ENCODE results near the gene SORCS2.

Gene SORCS2

GRCh38 chr4:7533267-7533666, 340.9 kb downstream of the SORCS2 start:
- no peak overlapping the region for H3K4me3 ChIP-seq (ENCODE audit: low read depth in 1 of 2, low read length in 2 of 2)
- H3K9ac ChIP-seq (ENCODE audit: low read depth, low read length): no peak overlapping the region
- no peak for TF ChIP-seq EZH2 (IDR thresholded peaks at IDR 0.05; ENCODE audit: borderline replicate concordance, low read depth, low read length, severe bottlenecking)
- TF ChIP-seq CTCF (IDR thresholded peaks at IDR 0.05; ENCODE audit: borderline replicate concordance, extremely low read depth, low read length, poor library complexity, severe bottlenecking): no peak
- H3K9me3 ChIP-seq (ENCODE audit: insufficient read depth, low read length, severe bottlenecking): no peaks in the 10 kb centered on the region
- ATAC-seq (ENCODE audit: insufficient read depth, low read depth): no peak
- H4K20me1 ChIP-seq (ENCODE audit: insufficient read depth, low read length): no peaks in the 10 kb centered on the region; the same call in 1 of the 2 replicates
- no peak for DNase-seq
- H3K4me2 ChIP-seq (ENCODE audit: insufficient read depth, low read length): no peak overlapping the region
- no peak overlapping the region for H3K27ac ChIP-seq (ENCODE audit: low read length)
- H3K4me1 ChIP-seq (ENCODE audit: insufficient read depth, low read length): no peaks in the 10 kb centered on the region
- H3K79me2 ChIP-seq (ENCODE audit: insufficient read depth, low read length): no peaks in the 10 kb centered on the region
- H3K27me3 ChIP-seq (ENCODE audit: insufficient read depth, low read length, poor library complexity): peaks cover 8% of the 10 kb centered on the region
- H2AFZ ChIP-seq (ENCODE audit: low read depth, low read length): no peak overlapping the region
- H3K36me3 ChIP-seq (ENCODE audit: insufficient read depth, low read length): no peaks in the 10 kb centered on the region

GRCh38 chr4:7535094-7535493, 342.8 kb downstream of the SORCS2 start:
- Histone ChIP-seq H3K27ac (ENCODE audit: low read length) (no peak overlapping the region), H3K9me3 (ENCODE audit: insufficient read depth, low read length, severe bottlenecking) (peaks cover 2% of the 10 kb centered on the region), H3K9ac (ENCODE audit: low read depth, low read length) (no peak overlapping the region), H3K4me1 (ENCODE audit: insufficient read depth, low read length) (no peaks in the 10 kb centered on the region), H3K4me3 (ENCODE audit: low read depth in 1 of 2, low read length in 2 of 2) (no peak overlapping the region), H3K79me2 (ENCODE audit: insufficient read depth, low read length) (no peaks in the 10 kb centered on the region), H3K27me3 (ENCODE audit: insufficient read depth, low read length, poor library complexity) (peaks cover 8% of the 10 kb centered on the region), H4K20me1 (ENCODE audit: insufficient read depth, low read length) (no peaks in the 10 kb centered on the region; the same call in 1 of the 2 replicates), H3K36me3 (ENCODE audit: insufficient read depth, low read length) (no peaks in the 10 kb centered on the region), H2AFZ (ENCODE audit: low read depth, low read length) (no peak overlapping the region), H3K4me2 (ENCODE audit: insufficient read depth, low read length) (no peak overlapping the region)
- TF ChIP-seq EZH2 (IDR thresholded peaks at IDR 0.05; ENCODE audit: borderline replicate concordance, low read depth, low read length, severe bottlenecking) (no peak), CTCF (IDR thresholded peaks at IDR 0.05; ENCODE audit: borderline replicate concordance, extremely low read depth, low read length, poor library complexity, severe bottlenecking) (no peak)
- no peak for ATAC-seq (ENCODE audit: insufficient read depth, low read depth)
- DNase-seq: no peak

- TF ChIP-seq CTCF (IDR thresholded peaks at IDR 0.05; ENCODE audit: borderline replicate concordance, extremely low read depth, low read length, poor library complexity, severe bottlenecking) (no peak), EZH2 (IDR thresholded peaks at IDR 0.05; ENCODE audit: borderline replicate concordance, low read depth, low read length, severe bottlenecking) (no peak)
- no peak overlapping the region for H3K9ac ChIP-seq (ENCODE audit: low read depth, low read length)
- no peak overlapping the region for H3K4me2 ChIP-seq (ENCODE audit: insufficient read depth, low read length)
- H3K27me3 ChIP-seq (ENCODE audit: insufficient read depth, low read length, poor library complexity): peaks cover 7% of the 10 kb centered on the region
- H3K36me3 ChIP-seq (ENCODE audit: insufficient read depth, low read length): no peaks in the 10 kb centered on the region
- no peak overlapping the region for H3K4me3 ChIP-seq (ENCODE audit: low read depth in 1 of 2, low read length in 2 of 2)
- no peaks in the 10 kb centered on the region for H3K79me2 ChIP-seq (ENCODE audit: insufficient read depth, low read length)
- H3K9me3 ChIP-seq (ENCODE audit: insufficient read depth, low read length, severe bottlenecking): peaks cover 2% of the 10 kb centered on the region
- no peak overlapping the region for H2AFZ ChIP-seq (ENCODE audit: low read depth, low read length)
- H4K20me1 ChIP-seq (ENCODE audit: insufficient read depth, low read length): no peaks in the 10 kb centered on the region; the same call in 1 of the 2 replicates
- H3K4me1 ChIP-seq (ENCODE audit: insufficient read depth, low read length): no peaks in the 10 kb centered on the region
- DNase-seq: no peak
- ATAC-seq (ENCODE audit: insufficient read depth, low read depth): no peak
- no peak overlapping the region for H3K27ac ChIP-seq (ENCODE audit: low read length)
These were observed 343.3 kb downstream of the SORCS2 start for GRCh38 chr4:7535619-7536018.

- ATAC-seq (ENCODE audit: insufficient read depth, low read depth): no peak
- Histone ChIP-seq H2AFZ (ENCODE audit: low read depth, low read length) (no peak overlapping the region), H3K36me3 (ENCODE audit: insufficient read depth, low read length) (no peaks in the 10 kb centered on the region), H3K9ac (ENCODE audit: low read depth, low read length) (no peak overlapping the region), H3K9me3 (ENCODE audit: insufficient read depth, low read length, severe bottlenecking) (peaks cover 2% of the 10 kb centered on the region), H3K4me3 (ENCODE audit: low read depth in 1 of 2, low read length in 2 of 2) (no peak overlapping the region), H3K4me2 (ENCODE audit: insufficient read depth, low read length) (no peak overlapping the region), H3K27me3 (ENCODE audit: insufficient read depth, low read length, poor library complexity) (no peaks in the 10 kb centered on the region), H3K4me1 (ENCODE audit: insufficient read depth, low read length) (no peaks in the 10 kb centered on the region), H3K79me2 (ENCODE audit: insufficient read depth, low read length) (no peaks in the 10 kb centered on the region), H3K27ac (ENCODE audit: low read length) (no peak overlapping the region), H4K20me1 (ENCODE audit: insufficient read depth, low read length) (no peaks in the 10 kb centered on the region)
- TF ChIP-seq EZH2 (IDR thresholded peaks at IDR 0.05; ENCODE audit: borderline replicate concordance, low read depth, low read length, severe bottlenecking) (no peak), CTCF (IDR thresholded peaks at IDR 0.05; ENCODE audit: borderline replicate concordance, extremely low read depth, low read length, poor library complexity, severe bottlenecking) (no peak)
- no peak for DNase-seq
These were observed 344.5 kb downstream of the SORCS2 start for GRCh38 chr4:7536876-7537275.
